Right hindlimb (tissue), 1 donor: Measurements from ENCODE around the gene ARF1.
"Not testable (repeated sequence)": the region's sequence is repeated elsewhere in the genome, so short reads cannot be mapped to it uniquely, and the experiment has no call there.

Experiments used
- DNase-seq: peaks from one replicate; pipeline ENCODE4 v3.0.0-alpha.2; 2018

ARF1 gene

DNA sequence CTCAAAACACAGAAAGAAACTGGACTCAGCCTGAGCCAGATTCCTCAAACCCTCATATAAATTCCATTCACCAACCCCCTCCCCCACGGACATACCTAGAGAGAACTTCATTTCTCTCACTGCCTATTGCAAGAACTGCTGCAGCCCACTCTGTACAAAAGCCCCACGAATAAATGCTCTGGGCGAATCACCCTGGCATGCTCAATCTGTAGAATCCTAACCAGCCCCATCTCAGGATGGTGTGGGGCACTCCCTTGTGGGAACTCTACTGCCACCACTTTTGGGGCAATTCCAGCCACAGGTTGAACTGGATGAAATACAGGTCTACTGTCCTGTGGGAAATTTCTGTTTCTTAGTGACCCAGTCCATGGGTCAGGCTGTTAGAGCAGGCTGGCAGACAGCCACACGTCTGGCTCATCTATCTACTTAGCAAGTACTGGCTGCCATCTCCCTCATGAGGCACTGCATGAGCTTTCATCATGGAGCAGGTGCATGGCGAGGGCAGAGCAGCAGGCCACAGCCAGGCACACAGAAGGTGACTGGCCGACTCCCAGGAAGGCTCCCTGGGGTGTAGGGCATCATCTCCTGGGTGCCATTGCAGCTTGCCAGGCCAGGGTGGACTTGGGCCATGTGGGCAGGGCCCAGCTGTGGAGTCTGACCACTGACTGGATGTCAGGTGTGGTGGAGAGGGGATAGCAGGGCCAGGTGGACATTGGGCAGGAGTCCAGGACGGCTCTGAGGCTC is 22.2 kb downstream of the ARF1 start:
- DNase-seq, result no peak

DNA sequence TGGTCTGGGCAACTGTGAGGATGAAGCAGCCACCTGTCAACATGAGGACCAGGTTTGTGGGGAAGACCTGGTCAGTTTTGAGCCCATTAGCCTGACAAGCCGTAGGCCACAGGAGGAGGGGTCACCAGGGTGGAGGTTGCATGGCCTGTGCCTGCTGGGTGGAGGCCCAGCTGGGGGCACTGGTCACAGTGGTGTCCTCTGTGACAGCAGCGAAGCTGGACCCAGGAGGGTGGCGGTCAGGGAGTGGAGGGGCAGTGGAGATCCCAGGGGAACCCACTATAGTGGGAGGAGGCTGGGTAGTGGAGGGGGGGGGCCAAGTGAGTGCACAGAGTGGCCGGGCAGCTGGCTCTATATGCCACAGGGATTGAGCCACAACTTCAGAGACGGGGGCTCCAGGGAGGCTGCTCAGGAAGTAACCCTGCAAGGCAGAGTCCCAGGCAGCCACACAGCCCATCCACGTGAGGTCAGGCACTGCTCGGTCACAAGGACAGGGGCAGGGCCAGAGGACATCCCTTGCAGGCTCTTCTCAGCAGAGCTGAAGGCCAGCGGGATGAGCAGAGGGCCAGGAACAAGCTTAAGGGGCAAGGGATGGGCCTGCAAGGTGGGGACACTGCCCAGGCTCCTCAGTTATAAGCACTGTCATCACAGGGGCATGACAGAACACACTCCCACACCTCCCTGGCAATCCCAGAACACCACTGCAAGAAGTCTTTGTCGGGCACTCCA is 22.9 kb downstream of the ARF1 start:
- DNase-seq, result no peak

DNA sequence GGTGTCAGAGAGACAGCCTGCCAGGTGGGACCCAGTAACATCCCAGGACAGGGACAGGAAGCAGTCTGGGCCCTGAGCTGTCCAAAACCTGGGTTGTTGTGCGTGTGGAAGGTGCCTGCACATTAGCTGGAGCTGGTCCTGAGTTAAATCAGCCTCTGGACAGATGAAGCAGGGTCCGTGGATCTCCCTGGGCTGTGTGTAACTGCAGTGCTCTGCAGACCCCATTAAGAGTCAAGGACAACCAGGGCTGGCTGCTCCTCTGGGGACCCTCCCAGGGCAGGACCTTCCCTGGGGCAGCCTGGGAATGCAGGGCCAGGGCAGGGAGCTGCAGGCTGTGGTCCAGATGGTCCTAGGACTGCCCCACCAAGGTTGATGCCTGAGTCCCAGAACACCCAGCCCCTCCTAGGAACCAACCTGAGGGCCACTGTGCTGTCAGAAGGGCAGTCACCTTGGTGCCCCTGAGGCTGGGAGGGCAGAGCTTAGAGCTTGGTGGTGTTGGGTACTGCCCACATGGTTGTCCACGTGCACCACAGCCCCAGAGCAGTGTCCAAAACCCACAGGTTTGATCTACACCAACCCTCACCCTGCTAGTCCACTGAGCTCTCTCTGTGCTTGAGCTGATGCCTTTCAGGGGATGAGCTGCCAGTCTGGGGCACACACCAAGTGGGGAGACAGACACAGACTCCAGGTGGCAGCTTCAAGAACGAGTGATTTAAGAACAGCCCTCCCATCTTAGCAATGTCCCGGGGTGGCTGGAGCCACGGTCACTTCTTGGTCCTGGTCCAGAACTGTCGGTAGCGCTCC is 23.7 kb downstream of the ARF1 start:
- no peak for DNase-seq

DNA sequence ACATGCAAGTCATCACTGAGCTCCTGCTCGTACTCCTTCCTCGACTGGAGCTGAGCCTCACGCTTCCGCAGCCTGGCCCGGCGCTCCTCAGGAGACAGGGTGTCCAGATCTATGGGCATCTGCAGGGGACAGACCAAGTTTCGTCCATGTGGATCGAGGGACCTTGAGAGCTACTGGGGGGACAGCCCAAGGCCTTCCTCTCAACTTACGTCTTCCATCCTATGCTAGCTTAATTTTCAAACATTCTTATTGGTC is 24.2 kb downstream of the ARF1 start:
- DNase-seq, result no peak

- no peak for DNase-seq
Observed at GRCh38 chr1:228107636-228108035, 25.1 kb downstream of the ARF1 start.

DNA sequence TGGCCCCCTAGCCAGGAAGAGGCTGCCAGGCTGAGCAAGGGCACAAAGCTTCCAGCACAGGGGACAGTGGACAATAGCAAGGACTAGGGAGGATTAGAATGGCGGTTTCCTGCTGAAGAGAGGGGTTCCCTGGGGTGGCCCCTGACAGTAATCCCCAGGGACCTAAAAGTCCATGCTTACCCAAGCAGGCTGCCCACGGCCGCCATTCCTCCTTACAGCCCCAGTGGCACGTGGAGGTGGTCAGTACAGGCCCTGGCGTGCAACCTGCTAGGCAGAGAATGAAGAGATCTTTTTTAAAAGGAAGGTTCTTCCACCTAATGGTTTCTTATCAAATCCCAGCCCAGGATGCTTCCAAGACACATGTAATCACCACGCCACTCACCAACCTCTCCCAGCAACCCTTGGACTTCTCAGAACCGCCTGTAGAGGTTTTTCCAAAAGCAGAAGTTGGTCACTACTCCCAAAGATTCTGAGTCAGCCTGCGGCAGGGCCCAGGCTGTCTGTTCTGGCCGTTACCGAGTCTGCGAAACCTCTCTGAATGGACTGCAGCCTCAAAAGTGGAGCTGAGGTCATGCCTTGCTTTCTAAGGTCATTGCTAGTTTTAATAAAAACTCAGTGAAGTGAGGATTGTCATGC is 25.7 kb downstream of the ARF1 start:
- no peak for DNase-seq

DNA sequence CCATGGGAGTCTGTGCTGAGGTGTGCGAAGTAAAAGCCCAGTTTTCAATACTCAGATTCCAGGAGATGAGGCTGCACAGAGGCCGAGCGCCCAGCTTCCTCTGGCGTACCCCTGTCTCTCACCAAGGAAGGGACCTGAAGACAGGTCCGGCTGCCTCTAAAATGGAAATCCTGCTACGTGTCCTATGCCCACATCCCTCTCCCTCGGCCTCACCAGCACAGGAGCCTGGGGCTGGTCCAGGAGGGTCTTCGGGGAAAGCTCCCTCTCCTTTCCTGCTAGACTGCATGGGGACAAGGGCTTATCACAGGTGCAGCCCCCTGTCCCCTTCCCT is 26.2 kb downstream of the ARF1 start:
- no peak for DNase-seq

DNA sequence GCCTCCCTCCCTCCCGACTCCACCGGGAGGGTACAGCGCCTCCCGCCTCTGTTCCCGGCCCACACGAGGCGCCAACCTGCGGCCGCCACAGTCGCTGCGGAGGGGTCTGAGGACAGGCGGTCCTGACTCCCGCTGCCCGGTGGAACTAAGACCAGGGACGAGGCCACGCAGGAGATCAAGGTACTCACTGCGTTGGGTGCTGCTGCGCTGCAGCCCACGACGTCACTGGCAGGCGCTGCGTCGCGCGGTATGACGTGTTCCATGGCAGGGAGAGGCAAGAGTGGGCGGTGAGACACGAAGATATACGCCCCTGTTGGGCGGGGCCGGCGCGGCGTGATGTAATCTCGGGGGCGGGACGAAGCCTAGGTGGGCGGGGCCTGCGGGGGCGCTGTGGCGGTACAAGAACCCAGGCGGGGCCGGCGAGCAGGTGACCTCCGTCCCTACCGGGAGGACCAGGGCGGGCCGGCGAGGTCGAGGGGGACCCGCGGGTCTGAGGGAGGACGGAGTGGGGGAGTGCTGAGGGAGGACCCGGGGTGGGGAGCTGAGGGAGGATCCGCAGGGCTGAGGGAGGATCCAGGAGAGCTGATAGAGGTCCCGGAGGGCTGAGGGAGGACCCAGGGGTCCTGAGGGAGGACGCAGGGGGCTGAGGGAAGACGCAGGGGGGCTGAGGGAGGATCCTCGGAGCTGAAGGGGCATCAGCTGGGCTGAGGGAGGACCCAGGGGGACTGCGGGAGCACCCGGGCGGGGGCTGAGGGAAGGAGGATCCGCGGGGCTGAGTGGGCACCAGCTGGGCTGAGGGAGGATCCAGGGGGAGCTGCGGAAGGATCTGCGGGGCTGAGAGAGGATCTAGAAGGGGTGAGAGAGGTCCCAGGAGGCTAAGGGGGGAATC is 26.8 kb downstream of the ARF1 start, which contains the start of gene MRPL55:
TSS of gene MRPL55 (minus strand) at position 227 of the 889 bp plus-strand sequence. CDS start 1,039 bp downstream, outside the sequence.
- peak; percentile 99 for DNase-seq

DNA sequence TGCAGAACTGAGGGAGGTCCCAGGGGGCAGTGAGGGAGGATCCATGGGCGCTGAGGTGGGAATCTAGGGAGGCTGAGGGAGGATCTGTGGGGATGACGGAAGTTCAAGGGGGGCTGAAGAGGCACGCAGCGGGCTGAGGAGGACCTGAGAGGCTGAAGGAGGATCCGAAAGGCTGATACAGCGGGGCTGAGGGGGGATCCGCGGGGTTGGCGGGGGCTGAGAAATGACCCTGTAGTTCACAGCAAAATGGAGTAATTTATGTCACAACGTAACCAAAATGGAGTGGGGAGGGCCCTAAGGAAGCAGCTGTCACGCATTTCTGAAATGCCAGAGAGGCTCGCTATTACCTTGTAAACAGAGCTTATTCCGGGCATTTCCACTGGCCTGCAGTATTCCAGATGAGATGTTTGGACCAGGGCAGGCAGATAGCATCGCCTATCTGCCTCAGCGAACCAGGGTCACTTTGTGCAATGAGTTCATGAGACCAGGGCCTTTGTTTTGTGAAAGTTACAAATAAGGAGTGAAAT is 27.5 kb downstream of the ARF1 start:
- DNase-seq, result peak; percentile 34

DNA sequence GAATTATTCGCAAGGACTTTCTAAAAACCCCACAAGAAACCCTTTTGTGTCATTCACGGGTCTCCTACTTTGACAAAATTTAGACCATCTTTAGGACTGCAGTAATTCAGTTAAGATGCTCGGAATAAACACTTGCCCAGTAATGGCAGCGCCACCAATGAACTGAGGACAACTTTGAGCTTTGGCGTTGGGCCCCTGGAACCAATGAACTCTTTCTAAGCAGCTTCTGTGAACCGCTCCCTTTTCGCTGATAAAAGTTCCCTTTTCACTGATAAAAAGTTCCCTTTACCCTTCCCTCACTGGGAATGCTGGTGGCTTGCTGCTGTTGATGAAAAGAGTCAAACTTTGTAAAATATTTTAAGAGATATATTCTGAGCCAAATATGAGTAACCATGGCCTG is 28.0 kb downstream of the ARF1 start:
- DNase-seq, result no peak

GRCh38 chr1:228111315-228111714 is 28.8 kb downstream of the ARF1 start:
- DNase-seq, result not testable (repeated sequence)

DNA sequence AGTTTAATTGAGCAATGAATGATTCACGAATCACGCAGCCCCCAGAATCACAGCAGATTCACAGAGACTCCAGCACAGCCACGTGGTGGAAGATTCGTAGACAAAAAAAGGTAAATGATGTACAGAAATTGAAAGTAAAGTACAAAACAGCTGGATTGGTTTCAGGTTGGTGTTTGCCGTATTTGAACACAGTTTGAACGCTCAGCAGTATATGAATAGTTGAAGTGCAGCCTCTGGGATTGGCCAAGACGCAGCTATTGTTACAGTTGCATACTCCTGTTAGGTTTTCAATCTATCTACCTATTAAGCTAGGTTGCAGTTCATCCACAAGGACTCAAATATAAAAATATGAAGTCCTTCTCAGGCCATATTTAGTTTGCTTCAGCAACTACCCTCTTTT is 29.7 kb downstream of the ARF1 start:
- DNase-seq, result no peak

- no peak for DNase-seq
Observed at GRCh38 chr1:228112617-228113016, 30.1 kb downstream of the ARF1 start.

DNA sequence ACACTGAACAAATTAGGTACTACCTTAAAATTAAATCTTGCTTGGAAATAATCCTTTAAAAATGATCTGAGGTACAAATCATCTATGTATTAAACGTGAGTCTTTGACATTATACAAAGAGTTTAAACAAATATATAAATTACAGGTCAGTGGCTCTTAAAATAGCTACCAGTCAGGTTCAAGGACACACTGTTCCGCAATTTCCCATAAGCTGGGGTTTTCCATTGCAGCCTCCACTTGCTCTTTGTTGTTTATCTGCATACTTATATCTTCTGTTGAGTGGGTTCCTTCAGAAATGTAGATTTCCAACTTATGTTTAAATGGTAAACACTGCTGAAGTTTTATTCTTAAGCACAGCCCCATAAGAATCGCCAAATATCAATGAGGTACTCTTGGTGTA is 32.3 kb downstream of the ARF1 start:
- no peak for DNase-seq

DNA sequence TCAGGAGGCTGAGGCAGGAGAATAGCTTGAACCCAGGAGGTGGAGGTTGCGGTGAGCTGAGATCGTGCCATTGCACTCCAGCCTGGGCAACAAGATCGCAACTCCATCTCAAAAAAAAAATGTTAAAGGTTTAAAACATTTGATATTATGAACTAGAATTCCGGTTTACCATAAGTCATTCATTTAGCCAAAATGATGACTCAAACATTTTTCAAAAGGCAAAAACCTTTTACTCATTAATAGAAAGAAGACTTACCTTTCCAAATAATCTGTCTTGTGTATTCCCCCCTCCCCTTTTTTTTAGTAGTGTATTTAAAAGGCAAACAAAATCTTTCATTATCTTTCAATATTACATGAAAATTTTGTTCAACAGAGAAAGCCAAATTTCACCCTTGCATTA is 34.8 kb downstream of the ARF1 start:
- no peak for DNase-seq

GRCh38 chr1:228118040-228118439 is 35.5 kb downstream of the ARF1 start:
- DNase-seq, result no peak

- DNase-seq, result no peak
Observed at GRCh38 chr1:228120351-228120750, 37.8 kb downstream of the ARF1 start.

DNA sequence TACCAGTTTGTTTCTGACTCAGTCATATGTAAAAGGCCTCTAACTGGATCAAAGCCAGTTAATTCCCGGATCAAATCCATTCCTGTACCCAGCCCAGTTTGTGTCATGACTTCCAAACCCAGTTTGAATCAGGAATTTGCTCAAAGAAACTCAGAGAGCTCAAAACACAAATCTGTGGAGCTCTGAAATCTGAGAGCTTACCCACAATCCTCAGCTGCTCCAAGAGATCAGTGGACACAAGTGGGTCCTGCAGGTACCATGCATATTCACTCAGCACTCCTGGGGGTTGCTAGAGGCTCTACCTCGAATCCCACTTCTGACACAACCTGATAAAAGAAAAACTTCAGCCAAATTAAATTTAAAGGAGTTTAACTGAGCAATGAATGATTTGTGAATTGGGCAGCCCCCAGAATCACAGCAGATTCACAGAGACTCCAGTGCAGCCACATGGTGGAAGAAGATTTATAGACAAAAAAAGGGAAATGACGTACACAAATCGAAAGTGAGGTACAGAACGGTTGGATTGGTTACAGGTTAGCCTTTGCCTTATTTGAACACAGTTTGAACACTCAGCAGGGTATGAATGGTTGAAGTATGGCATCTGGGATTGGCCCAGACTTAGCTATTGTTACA is 38.5 kb downstream of the ARF1 start:
- no peak for DNase-seq

- no peak for DNase-seq
Observed at GRCh38 chr1:228122921-228123441, 40.5 kb downstream of the ARF1 start.

- no peak for DNase-seq
Observed at GRCh38 chr1:228123505-228123904, 41.0 kb downstream of the ARF1 start.

DNA sequence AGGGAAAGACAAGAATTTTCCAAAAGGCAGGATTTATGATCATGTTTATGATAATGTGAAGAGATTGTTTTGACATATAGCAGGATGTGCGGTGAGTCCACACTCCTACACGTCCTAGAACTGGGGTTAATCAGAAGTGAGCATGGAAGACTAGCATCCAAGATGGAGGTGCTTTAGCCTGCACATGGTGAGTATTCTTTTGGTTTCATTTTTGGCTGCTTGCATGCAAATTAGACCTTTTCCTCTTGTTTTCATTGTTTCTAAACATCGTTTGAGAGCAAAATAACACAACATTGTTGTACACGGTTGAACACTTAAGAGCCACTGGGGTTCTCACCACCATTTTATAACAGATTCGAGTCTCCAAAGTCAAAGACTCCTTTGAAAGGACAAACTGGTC is 42.7 kb downstream of the ARF1 start:
- no peak for DNase-seq
